Keratinocyte (primary cell): ENCODE measurements around the gene ZFYVE28.

ENCODE experiments used
- CTCF ChIP-seq, 3 experiments: IDR thresholded peaks in 1 of 3; conservative IDR thresholded peaks in 1 of 3; optimal IDR thresholded peaks in 1 of 3; 2 replicates in 2 of 3; 3 replicates in 1 of 3; pipeline versions ENCODE3 to v1.5.1; 2011; ENCODE audit warnings: low read length in 3 of 3, mild to moderate bottlenecking in 3 of 3, moderate library complexity in 2 of 3, control low read depth in 1 of 3, inconsistent platforms in 1 of 3; ENCODE audit not compliant: insufficient read depth in 2 of 3; ENCODE audit errors: extremely low read depth in 1 of 3
- EZH2 ChIP-seq: IDR thresholded peaks from one replicate; pipeline ENCODE4 v1.6.1; 2012; ENCODE audit warnings: inconsistent platforms, mild to moderate bottlenecking, low read length, moderate library complexity

- TF ChIP-seq CTCF (optimal IDR thresholded peaks at IDR 0.05 in 1 of 3, IDR thresholded peaks at IDR 0.05 in 1 of 3, conservative IDR thresholded peaks at IDR 0.05 in 1 of 3; ENCODE audit: extremely low read depth in 1 of 3, insufficient read depth in 2 of 3, low read length in 3 of 3): no peak
- TF ChIP-seq EZH2: no peak
Observed at GRCh38 chr4:2273221-2273620, 145.2 kb downstream of the ZFYVE28 start.
